Memory B cell (primary cell): ENCODE results near the gene ARPP21.

Experiments used
- ATAC-seq: fragments of 150-1000 bp; cut with Tn5 transposase; 2 replicates; pipeline ENCODE4 v1.10.0; 2021; ENCODE audit warnings: low read depth, mild to moderate bottlenecking, moderate library complexity
- DNase-seq, 2 donors: peaks; one replicate each; pipeline ENCODE4 v3.0.0; 2022; ENCODE audit warnings: low spot score in 2 of 2
- H3K27ac Mint-ChIP-seq: one replicate; pipeline ENCODE4 v1.8.0; 2022; ENCODE audit warnings: mild to moderate bottlenecking, moderate library complexity, mixed read lengths
- H3K27me3 Mint-ChIP-seq: one replicate; pipeline ENCODE4 v1.8.0; 2022; ENCODE audit warnings: mixed read lengths
- H3K36me3 Mint-ChIP-seq: one replicate; pipeline ENCODE4 v1.8.0; 2022; ENCODE audit warnings: mild to moderate bottlenecking, mixed read lengths
- H3K4me1 Mint-ChIP-seq: one replicate; pipeline ENCODE4 v1.8.0; 2022; ENCODE audit warnings: mixed read lengths
- H3K4me3 Mint-ChIP-seq: one replicate; pipeline ENCODE4 v1.8.0; 2022; ENCODE audit warnings: mild to moderate bottlenecking, moderate library complexity, mixed read lengths
- H3K9me3 Mint-ChIP-seq: one replicate; pipeline ENCODE4 v1.8.0; 2022; ENCODE audit warnings: mixed read lengths

Gene ARPP21

DNA sequence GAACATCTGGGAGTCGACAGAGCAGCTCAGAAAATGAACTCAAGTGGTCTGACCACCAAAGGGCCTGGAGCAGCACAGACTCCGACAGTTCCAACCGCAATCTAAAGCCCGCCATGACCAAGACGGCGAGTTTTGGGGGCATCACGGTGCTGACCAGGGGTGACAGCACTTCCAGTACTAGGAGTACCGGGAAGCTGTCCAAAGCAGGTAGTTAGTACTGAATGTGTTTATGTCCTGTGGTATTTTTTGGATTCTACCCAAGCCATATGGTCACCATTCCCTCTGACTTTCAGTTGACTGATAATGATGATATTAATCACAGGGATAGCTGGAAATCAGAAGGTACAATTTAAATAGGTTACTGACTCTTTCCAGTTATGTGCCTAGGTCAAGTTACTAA, 82.3 kb downstream of the ARPP21 start:
- ATAC-seq (no peak), DNase-seq (no peak)
- Mint-ChIP-seq H3K9me3 (no peaks in the 10 kb centered on the region), H3K4me1 (no peaks in the 10 kb centered on the region), H3K4me3 (no peak overlapping the region), H3K27ac (no peak overlapping the region), H3K27me3 (no peaks in the 10 kb centered on the region), H3K36me3 (no peaks in the 10 kb centered on the region)

DNA sequence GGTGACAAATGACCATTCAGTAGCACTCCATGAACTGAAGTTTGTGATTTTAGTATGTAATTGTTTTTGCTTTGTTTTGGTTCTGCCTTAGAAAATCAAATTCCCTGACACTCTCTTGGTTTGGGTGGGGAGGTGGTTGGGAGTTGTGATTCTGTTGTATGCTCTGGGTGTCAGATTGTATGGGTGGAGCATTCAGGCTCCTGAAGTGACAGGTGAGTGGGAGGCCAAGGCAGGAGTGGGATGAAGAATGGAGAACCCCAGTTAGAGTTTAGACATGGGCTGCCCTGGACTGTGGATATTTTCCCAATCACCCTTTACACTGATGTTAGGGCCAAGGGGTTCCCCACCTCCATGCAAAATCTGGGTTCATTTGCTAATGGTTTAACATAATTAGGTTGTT, 83.6 kb downstream of the ARPP21 start:
- H3K4me1 Mint-ChIP-seq = no peaks in the 10 kb centered on the region

DNA sequence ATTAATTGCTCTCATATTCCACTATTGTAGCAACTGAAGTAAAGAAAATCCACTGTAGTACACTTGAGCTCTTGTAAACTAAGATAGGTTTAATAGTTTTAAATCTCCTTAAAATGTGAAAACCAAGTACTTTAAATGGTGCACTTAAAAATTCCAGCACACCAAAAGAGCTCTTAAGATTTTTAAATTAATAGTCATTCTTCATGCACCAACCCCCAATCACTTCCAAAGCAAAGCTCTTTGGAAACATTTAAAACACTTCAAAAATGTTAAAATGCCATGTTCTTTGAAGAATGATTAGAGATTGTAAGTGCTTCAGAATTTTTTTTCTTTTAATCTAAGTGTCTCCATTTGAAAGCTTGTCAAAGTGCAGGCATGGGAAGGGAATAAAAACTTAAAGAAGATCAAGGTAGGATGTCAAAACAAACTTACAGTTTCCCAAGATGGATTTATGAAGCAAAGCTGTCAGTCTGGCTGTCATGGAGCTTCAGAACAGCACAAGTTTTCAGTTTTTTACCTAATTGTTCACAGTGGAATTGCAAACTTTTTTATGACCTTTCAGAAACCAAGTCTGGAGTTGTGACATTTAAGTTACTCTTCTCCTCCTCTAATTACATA, 84.3 kb downstream of the ARPP21 start:
- ATAC-seq (no peak), DNase-seq (no peak)
- H3K36me3 Mint-ChIP-seq = no peaks in the 10 kb centered on the region
- no peak overlapping the region for H3K27ac Mint-ChIP-seq
- no peaks in the 10 kb centered on the region for H3K9me3 Mint-ChIP-seq
- no peaks in the 10 kb centered on the region for H3K4me1 Mint-ChIP-seq
- H3K27me3 Mint-ChIP-seq = no peaks in the 10 kb centered on the region
- H3K4me3 Mint-ChIP-seq = no peak overlapping the region

More for the DNA sequence above, 83.6 kb downstream of the ARPP21 start:
- H3K4me3 Mint-ChIP-seq = no peak overlapping the region
- no peaks in the 10 kb centered on the region for H3K27me3 Mint-ChIP-seq
- ATAC-seq (no peak), DNase-seq (no peak)
- H3K36me3 Mint-ChIP-seq = no peaks in the 10 kb centered on the region
- H3K9me3 Mint-ChIP-seq = no peaks in the 10 kb centered on the region
- no peak overlapping the region for H3K27ac Mint-ChIP-seq

DNA sequence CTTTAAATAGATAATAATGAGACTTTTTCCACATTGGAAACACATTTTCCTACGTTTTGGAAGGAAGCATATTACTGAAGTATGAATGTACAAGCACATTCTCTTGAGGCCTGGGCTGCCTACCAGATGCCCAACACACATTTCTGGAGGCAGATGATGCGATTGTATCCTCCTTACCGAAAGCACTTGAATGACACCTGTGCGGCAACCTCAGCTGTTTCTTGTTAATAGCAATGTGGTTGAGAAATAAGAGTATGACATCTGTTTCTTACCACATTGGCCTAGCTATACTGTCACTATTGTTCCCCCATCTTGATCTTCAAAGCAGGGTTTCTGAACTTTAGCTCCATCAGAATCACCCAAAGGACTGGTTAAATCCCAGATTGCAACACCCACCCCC, 84.8 kb downstream of the ARPP21 start:
- H3K9me3 Mint-ChIP-seq = no peaks in the 10 kb centered on the region
- ATAC-seq (no peak), DNase-seq (no peak)
- H3K36me3 Mint-ChIP-seq = no peaks in the 10 kb centered on the region
- no peaks in the 10 kb centered on the region for H3K27me3 Mint-ChIP-seq
- no peak overlapping the region for H3K4me3 Mint-ChIP-seq
- no peak overlapping the region for H3K27ac Mint-ChIP-seq
- no peaks in the 10 kb centered on the region for H3K4me1 Mint-ChIP-seq

DNA sequence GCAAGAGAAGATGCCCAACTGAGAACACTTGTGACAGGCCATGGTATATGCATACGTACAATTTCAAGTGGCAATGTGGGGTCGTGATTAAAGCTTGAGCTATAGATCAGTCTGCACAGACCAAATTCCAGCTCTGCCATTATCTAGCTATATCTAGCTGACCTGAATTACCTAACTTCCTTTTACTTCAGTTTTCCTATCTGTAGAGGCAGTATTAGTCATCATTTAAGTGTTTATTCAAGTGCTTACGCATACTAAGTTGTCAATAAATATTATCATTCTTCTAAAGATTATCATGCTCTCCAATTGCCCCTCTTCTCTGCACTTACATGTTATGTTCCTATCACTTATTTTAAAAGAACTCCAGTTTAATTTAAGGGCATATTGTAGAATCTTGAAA, 87.9 kb downstream of the ARPP21 start:
- no peak overlapping the region for H3K27ac Mint-ChIP-seq
- no peaks in the 10 kb centered on the region for H3K36me3 Mint-ChIP-seq
- no peaks in the 10 kb centered on the region for H3K4me1 Mint-ChIP-seq
- DNase-seq = no peak
- no peaks in the 10 kb centered on the region for H3K9me3 Mint-ChIP-seq
- no peak for ATAC-seq
- H3K27me3 Mint-ChIP-seq = no peaks in the 10 kb centered on the region
- no peak overlapping the region for H3K4me3 Mint-ChIP-seq

DNA sequence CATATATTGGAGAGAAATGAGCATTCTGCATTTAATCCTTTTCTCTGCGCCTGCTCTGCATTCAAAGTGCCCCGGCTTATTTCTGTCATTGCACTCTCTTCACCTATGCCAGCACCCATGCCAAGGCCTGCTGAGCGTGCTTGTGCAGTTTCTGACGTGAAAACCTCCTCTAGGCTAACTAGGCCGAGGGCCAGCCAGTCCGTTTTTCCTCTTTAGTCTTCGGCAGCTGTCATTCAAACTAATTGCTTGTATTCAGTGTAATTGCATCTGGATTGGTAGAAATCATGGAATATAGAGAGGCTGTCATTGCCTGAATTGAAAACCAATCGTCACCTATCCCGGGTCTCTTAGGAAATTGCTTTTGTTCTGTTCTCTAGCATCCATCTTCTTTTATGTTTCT, 94.0 kb downstream of the ARPP21 start:
- Mint-ChIP-seq H3K36me3 (no peaks in the 10 kb centered on the region), H3K4me3 (no peak overlapping the region), H3K9me3 (no peaks in the 10 kb centered on the region), H3K27me3 (no peaks in the 10 kb centered on the region), H3K4me1 (no peaks in the 10 kb centered on the region), H3K27ac (no peak overlapping the region)
- no peak for DNase-seq
- ATAC-seq = no peak

DNA sequence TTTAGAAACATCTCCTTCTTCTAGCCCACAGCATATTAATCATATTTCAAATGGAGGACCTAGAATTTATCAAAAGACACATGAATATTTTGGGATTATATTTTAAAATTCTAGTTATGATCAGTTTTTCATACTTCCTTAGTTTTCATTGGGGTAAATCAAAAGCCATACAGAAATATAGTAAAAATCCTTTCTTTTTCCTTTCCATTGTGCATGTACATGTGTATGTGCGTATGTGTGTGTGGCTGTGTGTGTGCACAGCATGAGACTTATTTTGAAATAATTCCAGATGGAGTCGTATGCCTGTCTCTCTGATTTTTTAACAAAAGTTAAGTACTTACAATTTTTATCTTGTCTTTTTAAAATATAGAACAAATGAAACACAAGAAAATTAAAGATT, 94.5 kb downstream of the ARPP21 start:
- DNase-seq (no peak), ATAC-seq (no peak)
- H3K36me3 Mint-ChIP-seq = no peaks in the 10 kb centered on the region
- H3K4me3 Mint-ChIP-seq = no peak overlapping the region
- no peaks in the 10 kb centered on the region for H3K27me3 Mint-ChIP-seq
- no peaks in the 10 kb centered on the region for H3K9me3 Mint-ChIP-seq
- H3K4me1 Mint-ChIP-seq = no peaks in the 10 kb centered on the region
- no peak overlapping the region for H3K27ac Mint-ChIP-seq

DNA sequence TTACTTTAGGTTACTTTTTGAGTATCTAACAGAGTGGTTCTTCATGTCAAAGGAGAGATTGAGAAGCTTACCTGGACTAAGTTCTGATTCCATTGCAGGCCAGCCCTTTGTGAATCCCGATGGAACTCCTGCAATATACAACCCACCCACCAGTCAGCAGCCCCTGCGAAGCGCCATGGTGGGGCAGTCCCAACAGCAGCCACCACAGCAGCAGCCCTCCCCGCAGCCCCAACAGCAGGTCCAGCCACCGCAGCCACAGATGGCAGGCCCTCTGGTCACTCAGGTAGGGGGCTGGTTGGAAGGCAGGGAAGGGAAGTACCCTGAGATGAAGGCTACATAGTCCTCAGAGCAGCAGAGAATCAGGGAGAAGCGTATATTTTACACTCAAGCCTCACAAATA, 97.8 kb downstream of the ARPP21 start:
- Mint-ChIP-seq H3K4me3 (no peak overlapping the region), H3K27me3 (no peaks in the 10 kb centered on the region), H3K36me3 (no peaks in the 10 kb centered on the region), H3K4me1 (no peaks in the 10 kb centered on the region), H3K27ac (no peak overlapping the region), H3K9me3 (no peaks in the 10 kb centered on the region)
- DNase-seq (no peak), ATAC-seq (no peak)

DNA sequence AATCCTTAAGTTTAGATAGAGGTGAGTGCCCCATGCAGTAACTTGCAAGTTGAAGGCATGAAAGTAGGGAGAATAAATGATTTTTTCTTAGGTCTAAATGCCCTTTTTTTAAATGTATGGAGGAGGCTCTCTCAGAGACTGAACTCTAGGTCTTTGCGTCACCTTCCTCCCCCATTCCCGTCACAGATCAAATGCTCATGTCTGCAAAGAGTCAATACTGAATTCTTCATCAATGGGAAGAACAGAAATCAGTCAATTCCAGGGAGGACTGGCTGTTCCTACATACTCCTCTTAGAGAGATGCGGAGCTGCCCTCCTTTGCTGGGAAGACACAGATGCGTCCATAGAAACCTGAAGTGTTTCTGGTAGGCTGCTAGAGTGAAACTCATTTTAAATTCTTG, 98.2 kb downstream of the ARPP21 start:
- DNase-seq = no peak
- ATAC-seq = no peak
- H3K36me3 Mint-ChIP-seq = no peaks in the 10 kb centered on the region
- no peak overlapping the region for H3K27ac Mint-ChIP-seq
- H3K27me3 Mint-ChIP-seq = no peaks in the 10 kb centered on the region
- no peaks in the 10 kb centered on the region for H3K4me1 Mint-ChIP-seq
- H3K4me3 Mint-ChIP-seq = no peak overlapping the region
- no peaks in the 10 kb centered on the region for H3K9me3 Mint-ChIP-seq

DNA sequence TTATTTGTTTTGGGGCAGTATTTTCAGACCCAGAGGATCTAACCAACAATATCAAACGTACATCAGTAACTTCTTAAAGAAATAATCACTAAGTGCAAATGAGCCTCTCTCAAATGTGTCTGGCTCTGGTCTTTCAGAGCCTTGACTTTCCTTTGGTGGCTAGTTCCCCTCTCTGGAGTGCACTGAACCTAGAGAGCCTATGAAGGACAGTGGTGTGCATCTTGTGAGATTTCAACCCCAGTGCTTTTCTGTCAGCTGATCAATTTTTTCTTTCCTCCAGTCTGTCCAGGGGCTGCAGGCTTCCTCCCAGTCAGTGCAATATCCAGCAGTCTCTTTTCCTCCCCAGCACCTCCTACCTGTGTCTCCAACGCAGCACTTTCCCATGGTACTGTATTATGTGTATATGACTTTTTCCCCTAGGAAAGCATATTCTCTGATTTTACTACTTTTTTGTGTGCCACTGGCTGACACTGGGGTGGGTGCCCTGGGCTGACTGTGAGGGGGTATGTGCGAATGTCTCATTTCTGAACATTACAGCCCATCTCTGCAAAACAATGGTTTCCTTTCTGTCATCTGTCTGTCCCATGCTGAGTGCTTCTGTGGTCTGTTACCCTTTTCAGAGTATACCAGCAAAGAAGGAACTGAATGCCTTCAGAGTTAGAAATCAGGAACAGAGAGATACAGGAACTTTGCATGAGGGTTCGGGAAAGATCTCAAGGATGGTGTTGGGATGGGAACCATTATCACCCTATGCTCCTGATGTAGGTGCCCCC, 98.8 kb downstream of the ARPP21 start:
- no peaks in the 10 kb centered on the region for H3K4me1 Mint-ChIP-seq
- H3K27ac Mint-ChIP-seq = no peak overlapping the region
- H3K36me3 Mint-ChIP-seq = no peaks in the 10 kb centered on the region
- H3K4me3 Mint-ChIP-seq = no peak overlapping the region
- DNase-seq = no peak
- H3K27me3 Mint-ChIP-seq = no peaks in the 10 kb centered on the region
- no peaks in the 10 kb centered on the region for H3K9me3 Mint-ChIP-seq
- ATAC-seq = no peak

DNA sequence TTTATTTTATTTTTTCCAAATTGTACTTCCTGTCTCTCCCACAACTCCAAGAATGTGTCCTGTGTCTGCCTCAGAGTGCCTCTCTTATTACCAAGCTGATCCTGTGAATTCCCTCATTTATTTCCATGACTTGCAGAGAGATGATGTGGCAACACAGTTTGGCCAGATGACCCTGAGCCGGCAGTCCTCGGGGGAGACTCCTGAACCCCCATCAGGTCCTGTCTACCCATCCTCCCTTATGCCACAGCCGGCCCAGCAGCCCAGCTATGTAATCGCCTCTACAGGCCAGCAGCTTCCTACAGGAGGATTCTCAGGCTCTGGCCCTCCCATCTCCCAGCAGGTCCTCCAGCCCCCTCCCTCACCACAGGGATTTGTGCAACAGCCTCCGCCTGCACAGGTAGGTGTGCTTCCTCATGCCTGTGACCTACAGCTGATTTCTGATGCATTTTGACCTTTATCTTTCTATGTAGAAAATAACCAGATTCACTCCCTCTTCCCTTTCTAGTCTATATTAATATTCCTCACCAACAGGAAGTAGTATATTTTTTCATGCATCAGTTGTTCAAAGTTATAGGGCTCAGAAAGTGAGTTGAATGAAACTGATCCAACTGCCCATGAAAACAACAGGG, 100.0 kb downstream of the ARPP21 start:
- no peak overlapping the region for H3K4me3 Mint-ChIP-seq
- no peaks in the 10 kb centered on the region for H3K9me3 Mint-ChIP-seq
- no peaks in the 10 kb centered on the region for H3K27me3 Mint-ChIP-seq
- H3K36me3 Mint-ChIP-seq = no peaks in the 10 kb centered on the region
- ATAC-seq = no peak
- DNase-seq = no peak
- H3K27ac Mint-ChIP-seq = no peak overlapping the region
- H3K4me1 Mint-ChIP-seq = no peaks in the 10 kb centered on the region

DNA sequence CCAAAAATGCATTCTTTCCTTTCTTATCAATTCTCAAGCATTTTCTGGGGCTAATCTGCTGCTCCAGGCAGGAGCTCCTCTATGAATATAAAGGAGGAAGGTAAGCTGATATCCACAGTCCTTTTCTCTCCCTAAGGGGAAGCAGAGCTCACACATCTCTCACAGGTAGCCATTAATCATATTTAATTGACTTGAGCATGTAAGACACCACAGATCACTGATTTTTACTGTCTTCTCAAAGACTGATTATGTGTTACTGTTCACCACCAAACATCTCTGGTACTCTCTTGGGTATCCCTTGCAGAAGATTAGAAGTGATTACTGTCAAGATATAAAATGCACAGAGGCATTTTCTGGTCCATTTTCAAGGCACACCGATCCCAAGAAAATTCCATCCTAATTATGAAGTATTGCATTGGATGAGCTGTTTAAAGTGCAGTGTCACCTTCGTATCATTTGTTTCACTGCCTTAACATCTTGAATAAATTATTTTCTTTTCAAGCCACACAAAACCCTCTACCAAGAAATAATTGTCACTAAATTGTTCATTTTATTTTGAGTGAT, 100.7 kb downstream of the ARPP21 start:
- Mint-ChIP-seq H3K4me3 (no peak overlapping the region), H3K9me3 (no peaks in the 10 kb centered on the region), H3K36me3 (no peaks in the 10 kb centered on the region), H3K4me1 (no peaks in the 10 kb centered on the region), H3K27me3 (no peaks in the 10 kb centered on the region), H3K27ac (no peak overlapping the region)
- DNase-seq = no peak
- no peak for ATAC-seq

DNA sequence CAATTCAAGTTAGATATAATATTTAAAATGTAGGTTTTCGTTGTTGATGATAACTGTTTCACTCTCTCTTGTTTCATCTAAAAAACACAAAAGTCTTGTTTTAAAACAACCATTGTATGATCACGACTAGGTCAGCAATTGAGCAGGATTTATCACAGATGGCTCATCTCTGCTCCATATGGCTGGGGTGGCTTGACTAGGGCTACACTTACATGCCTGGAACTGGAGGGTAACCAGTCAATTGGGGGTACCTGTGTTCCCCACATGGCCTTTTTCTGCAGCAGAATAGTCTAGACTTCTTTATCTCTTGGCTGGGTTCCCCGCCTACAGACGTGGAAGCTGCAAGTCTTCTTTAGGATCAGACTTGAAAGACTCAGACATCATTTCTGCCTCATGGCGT, 103.9 kb downstream of the ARPP21 start:
- H3K27ac Mint-ChIP-seq = no peak overlapping the region
- H3K9me3 Mint-ChIP-seq = peaks cover 7% of the 10 kb centered on the region
- H3K4me3 Mint-ChIP-seq = no peak overlapping the region
- no peaks in the 10 kb centered on the region for H3K36me3 Mint-ChIP-seq
- no peaks in the 10 kb centered on the region for H3K4me1 Mint-ChIP-seq
- DNase-seq (no peak), ATAC-seq (no peak)
- no peaks in the 10 kb centered on the region for H3K27me3 Mint-ChIP-seq

DNA sequence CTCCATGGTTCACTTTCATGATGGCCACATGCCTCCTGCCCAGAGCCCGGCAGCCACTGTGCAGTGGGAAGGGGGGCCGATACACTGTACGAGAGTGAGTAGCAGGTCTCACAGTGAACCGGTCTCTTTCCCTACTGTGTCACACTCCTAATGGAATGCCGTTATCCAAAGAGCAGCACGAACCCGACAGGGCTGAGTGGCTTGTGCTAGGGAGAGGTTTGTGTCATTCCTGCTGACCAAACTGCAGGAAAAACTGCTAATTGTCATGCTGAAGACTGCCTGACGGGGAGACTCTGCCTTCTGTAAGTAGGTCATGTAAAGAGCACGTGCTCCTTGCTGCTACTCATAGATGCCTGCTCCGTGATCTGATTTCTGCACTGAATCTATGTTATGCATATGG, 105.1 kb downstream of the ARPP21 start:
- no peak for DNase-seq
- H3K36me3 Mint-ChIP-seq = no peaks in the 10 kb centered on the region
- H3K27ac Mint-ChIP-seq = no peak overlapping the region
- no peaks in the 10 kb centered on the region for H3K4me1 Mint-ChIP-seq
- ATAC-seq = no peak
- H3K4me3 Mint-ChIP-seq = no peak overlapping the region
- H3K9me3 Mint-ChIP-seq = peaks cover 7% of the 10 kb centered on the region
- H3K27me3 Mint-ChIP-seq = no peaks in the 10 kb centered on the region
